Measurements from ENCODE around the gene OR52I1.

Gene OR52I1

DNA sequence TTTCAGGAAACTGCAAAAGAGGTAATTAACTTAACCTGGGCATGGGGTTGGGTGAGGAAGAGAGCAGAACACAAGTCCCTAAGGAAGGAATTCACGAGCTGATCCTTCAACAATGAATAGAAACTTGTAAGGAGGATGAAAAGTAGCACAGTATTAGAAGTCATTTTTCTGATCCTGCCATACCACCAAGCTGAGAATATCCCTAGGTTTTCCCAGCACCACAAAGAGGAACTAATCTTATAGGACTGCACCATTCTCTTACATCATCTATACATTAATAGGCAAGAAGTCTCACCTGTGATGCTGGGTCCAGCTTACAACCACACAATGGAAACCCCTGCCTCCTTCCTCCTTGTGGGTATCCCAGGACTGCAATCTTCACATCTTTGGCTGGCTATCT lies at the start of gene OR52I1:
Gene OR52I1, plus strand, starts transcription at position 301 of the 400 bp plus-strand sequence. Its CDS starts 0 bp downstream, at position 301.
- DNase-seq, result no peak

GRCh38 chr11:4544891-4545290 lies 48.9 kb upstream of the OR52I1 start, which contains the start of gene OR52M1:
Gene OR52M1, plus strand, starts transcription at chr11:4545191. Its CDS starts 0 bp downstream, at chr11:4545191.
- DNase-seq, result no peak

DNA sequence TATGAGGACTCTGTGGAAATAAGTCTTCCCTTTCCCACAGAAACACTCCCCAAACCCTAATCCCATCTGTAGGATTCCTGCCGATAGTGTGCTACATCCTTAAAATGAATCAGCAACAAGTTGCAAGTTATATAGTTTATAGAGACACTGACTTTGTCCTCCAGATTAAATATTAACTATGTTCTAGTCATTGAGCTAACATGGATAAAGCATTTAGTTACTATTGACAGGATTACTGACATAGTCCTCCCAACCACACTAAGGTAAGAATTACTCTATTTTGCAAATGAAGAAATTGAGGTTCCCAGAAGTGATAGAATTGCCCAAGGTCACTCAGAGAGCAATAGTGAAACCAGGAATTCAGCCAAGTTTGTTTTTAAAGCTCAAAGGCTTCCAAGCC lies 47.0 kb upstream of the OR52I1 start:
- DNase-seq, result peak; percentile 65

GRCh38 chr11:4547416-4547815 lies 46.4 kb upstream of the OR52I1 start:
- no peak for DNase-seq

GRCh38 chr11:4551346-4551979 lies 42.4 kb upstream of the OR52I1 start:
- DNase-seq, result peak; percentile 34

GRCh38 chr11:4559527-4560440 lies 34.1 kb upstream of the OR52I1 start:
- DNase-seq, result peak; percentile 8

DNA sequence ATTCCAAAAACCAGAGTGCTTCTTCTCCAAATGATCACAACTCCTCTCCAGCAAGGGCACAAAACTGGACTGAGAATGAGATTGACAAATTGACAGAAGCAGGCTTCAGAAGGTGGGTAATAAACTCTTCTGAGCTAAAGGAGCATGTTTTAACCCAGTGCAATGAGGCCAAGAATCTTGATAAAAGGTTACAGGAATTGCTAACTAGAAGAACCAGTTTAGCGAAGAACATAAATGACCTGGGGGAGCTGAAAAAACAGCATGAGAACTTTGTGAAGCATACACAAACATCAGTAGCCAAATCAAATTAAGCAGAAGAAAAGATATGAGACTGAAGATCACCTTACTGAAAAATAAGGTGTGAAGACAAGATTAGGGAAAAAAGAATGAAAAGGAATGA lies 33.4 kb upstream of the OR52I1 start:
- peak; percentile 57 for DNase-seq

GRCh38 chr11:4565371-4565770 lies 28.5 kb upstream of the OR52I1 start:
- no peak for DNase-seq

DNA sequence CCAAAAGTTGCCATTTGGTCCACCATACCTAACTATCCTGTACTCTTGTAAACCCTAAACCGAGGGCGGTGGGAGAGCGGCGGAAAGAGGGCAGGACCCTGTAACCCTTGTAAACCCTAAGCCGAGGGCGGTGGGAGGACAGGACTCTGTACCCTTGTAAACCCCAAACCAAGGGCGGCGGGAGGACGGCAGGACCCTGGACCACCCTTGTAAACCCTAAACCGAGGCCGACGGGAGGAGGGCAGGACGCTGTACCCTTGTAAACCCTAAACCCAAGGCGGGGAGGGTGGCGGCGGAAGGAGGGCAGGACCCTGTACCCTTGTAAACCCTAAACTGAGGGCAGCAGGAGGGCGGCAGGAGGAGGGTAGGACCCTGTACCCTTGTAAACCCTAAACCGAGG lies 24.8 kb upstream of the OR52I1 start:
- DNase-seq, result no peak

DNA sequence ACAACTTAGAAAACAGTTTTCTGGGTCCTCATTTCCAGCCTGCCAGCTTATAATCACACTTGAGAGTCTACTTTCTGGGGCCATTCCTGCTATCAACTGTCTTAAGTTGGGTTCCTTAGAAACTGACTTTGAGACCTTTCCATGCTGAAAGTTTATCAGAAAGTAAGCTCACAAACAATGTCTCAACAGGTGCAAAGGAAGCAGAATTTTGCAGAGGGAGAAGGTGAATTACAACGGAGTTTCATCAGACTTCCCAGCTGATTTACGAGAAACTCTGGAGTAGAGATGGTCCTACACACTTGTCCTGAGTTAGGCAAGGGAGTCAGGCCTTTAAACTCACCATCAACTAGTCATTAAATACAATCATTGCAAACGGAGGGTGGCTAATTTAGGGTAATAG lies 17.0 kb upstream of the OR52I1 start:
- peak; percentile 16 for DNase-seq

DNA sequence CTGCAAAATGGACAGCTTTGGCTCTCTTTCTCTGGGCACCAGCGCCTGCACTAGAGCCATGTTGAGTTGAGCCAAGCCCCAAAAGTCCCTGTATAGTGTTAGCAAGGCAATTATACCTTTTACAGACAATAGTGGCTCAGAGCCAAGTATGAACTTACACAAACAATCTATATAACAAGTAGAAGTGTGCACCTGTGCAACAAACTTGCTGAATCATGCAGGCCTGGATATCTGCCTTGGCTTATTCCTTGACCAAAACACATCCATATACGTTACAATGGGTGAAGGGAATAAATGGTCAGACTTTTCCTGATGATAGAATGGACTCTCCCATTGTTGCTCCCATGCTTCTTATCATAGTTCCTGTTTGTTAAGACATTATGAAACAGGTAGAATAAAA lies 16.1 kb upstream of the OR52I1 start:
- peak; percentile 68 for DNase-seq

GRCh38 chr11:4578624-4579023 lies 15.2 kb upstream of the OR52I1 start:
- no peak for DNase-seq

DNA sequence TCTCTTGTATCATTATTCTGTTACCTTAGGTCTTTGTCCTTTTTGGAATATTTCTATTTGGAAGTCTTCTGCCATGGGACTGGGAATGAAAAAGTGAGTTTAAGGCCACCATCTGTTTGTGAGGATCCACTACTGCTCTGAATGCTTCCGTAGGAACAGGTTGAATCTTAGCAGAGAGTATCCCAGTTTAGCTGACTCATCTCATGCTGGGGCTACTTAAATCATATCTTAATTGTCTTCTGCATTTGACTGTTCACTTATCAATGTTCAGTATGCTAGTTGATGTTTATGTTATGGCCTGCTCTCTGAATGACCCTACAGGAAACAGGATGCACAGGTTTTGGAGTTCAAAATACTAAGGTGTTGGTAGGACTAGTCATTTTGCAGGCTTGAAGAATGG lies 13.7 kb upstream of the OR52I1 start:
- peak; percentile 10 for DNase-seq

- DNase-seq, result no peak
Measured at GRCh38 chr11:4581443-4581842, 12.4 kb upstream of the OR52I1 start, which contains the start of gene OR52I2. Gene OR52I2, plus strand, starts transcription at chr11:4581743.

- peak; percentile 37 for DNase-seq
Measured at GRCh38 chr11:4589017-4589416, 4.8 kb upstream of the OR52I1 start.

DNA sequence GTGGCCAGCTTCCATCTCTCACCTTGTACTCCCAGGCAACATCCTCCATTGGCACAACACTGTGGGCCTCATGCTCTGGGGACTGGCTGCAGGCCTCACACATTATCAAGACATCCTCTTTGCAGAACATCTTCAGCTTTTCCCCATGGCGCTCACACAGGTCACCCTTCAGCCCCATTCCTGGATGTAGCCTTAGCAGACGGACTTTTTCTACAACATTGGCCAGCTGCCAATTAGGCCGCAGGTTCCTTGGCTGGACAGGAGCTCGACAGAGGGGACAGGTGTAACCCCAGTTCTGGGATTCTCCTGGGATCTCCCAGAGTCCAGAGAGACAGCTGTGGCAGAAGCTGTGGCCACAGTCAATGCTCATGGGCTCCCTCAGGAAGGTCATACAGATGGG lies 11.2 kb downstream of the OR52I1 start:
- no peak for DNase-seq

DNA sequence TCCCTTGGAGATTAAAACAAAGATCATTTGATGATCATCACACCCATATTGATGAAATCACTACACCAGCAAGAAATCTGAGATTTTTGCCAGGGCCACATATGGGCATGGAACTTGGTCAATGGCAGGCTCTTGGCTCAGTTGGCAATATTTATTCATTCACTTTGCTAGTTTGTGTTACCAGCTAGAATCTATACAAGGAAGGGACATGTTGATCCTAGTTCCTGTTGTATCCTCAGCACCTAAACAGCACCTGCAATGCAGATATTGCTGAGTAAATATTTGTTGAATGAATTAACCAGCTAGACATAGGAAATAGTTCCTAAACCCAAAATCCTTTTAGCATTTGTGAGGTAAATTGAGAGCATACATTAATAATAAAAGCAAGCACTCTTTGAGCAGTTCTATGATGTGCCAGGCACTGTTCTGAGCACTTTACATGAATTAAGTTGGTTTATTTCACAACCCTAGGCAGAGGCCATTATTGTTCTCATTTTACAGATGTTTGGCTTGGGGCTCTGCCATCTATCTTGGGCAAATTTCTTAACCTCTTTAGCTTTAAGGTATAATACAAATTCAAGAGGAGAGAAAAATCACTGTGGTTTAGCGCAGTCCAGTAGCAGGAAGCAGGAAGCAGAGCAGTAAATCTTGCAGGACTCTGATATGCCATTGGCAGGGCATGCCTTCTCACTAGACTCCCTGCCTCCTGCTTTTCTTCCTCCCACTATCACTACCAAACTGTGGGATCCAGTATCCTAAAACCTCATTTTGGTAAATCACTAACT lies 12.6 kb downstream of the OR52I1 start:
- DNase-seq, result peak; percentile 73

DNA sequence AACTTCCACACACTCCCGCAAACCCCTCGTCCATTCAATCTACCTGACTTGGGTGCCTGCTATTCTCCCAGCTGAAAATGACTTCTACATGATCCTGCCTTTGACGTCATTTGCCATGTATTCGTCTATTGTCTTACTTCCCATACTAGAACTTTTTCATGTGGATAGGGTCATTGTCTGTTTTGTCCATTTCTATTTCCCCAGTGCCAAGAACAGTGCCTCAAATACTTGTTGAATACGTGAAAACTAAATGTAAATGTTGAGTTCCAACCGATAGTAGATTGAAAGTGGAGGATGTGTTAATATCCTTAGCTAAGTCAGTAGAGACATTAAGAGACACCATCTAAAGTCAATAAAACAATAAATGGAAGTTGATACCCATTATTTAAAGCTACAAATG lies 13.3 kb downstream of the OR52I1 start:
- peak; percentile 73 for DNase-seq

- DNase-seq, result peak; percentile 99
Measured at GRCh38 chr11:4607781-4608666, 14.2 kb downstream of the OR52I1 start, which contains the start of gene TRIM68. Gene TRIM68, minus strand, starts transcription at chr11:4608231. Its CDS starts 2,727 bp downstream, at chr11:4605504.

DNA sequence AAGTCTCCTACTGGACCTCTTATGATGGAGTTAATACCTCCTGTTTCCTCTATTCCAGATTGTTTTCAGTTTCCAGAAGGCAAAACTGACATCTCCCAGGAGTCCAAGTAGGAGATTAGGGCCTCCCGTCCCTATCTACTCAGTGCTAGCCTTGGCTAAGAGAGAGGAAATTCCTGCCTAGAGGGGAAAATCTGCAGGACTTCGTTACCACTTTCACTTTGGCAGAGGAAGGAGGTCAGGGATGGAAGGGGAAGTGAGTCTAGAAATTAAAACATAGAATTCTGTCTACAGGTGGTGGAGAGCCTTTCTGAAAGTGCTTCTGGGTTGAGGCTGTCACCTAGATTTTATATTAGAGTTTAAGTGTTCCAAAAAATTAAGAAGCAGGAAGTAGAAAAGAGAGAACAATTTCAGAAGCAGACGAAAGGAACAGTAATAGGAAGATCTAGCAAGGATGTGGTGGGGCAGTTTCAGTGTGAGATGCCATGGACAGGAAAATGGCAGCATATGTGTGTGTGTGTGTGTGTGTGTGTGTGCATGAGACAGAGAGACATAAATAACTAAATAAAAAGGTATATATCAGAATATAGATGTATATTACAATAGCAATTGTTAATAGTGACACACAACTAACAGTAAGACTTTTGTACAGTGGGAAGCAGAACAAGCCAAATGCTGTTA lies 16.6 kb downstream of the OR52I1 start:
- peak; percentile 10 for DNase-seq

DNA sequence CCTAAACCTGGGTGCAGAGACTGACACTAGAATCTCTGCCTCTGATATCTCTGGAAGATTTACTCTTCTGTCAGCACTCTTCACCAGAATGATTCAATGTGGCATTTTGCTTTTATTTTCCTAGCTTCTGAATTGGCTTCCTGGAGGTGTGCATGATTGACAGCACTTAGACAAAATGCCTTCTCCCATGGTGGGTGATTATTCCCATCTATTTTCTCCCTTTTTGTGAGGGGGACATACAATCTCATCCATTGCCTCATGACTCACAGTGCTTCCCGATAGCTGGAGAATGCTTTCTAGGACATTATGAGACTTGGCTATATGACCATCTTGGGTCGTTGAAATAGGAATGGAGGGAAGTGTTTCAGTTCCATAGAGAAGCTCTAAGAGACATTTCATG lies 18.1 kb downstream of the OR52I1 start:
- DNase-seq, result no peak

Data from DMS53 (cell line).